OCI-LY7 (cell line): ENCODE results near the gene KRTAP9-3. TPM values are rescaled to one million over a fixed set of nuclear protein-coding genes. Genes with fewer than 3 reads are reported as not detected.
"Not testable (repeated sequence)": the region's sequence is repeated elsewhere in the genome, so short reads cannot be mapped to it uniquely, and the experiment has no call there.

ENCODE experiments used
- BruUV-seq: library from RNA; stranded (reverse); fragments of 400-500 nt; replicated peaks from 2 replicates; lab custom pipeline; 2021; lab: Mats Ljungman, UMichigan
- CTCF ChIA-PET: fragments of 300-600 bp; sonication (Branson Sonifier 250); formaldehyde crosslinking; loops from one replicate; lab custom pipeline; 2022; ENCODE audit warnings: antibody characterized with exemption; ENCODE audit not compliant: unreplicated experiment; lab: Charles Lee
- POLR2A ChIA-PET: fragments of 300-600 bp; sonication (Branson Sonifier 250); formaldehyde crosslinking; loops from one replicate; lab custom pipeline; 2022; ENCODE audit warnings: antibody characterized with exemption; lab: Charles Lee
- DNase-seq: peaks from one replicate; pipeline ENCODE4 v3.0.0-alpha.2; 2015; ENCODE audit warnings: low spot score
- H2AFZ ChIP-seq: fragments of 200-600 bp; sonication (generic), shearing (Covaris generic); 2 replicates; pipeline ENCODE4 v1.6.1; 2014; ENCODE audit warnings: mild to moderate bottlenecking, antibody characterized with exemption, low read length, moderate library complexity
- H3K27ac ChIP-seq: fragments of 200-600 bp; sonication (generic); 2 replicates; pipeline ENCODE4 v1.5.1; 2014; ENCODE audit warnings: mixed run types, low read depth, mild to moderate bottlenecking, moderate library complexity, low read length, inconsistent platforms; ENCODE audit not compliant: poor library complexity, severe bottlenecking
- H3K36me3 ChIP-seq: fragments of 200-600 bp; sonication (generic); 2 replicates; pipeline ENCODE4 v1.6.1; 2014; ENCODE audit warnings: mild to moderate bottlenecking, antibody characterized with exemption, low read length, moderate library complexity, mixed read lengths; ENCODE audit not compliant: insufficient read depth
- H3K4me1 ChIP-seq: fragments of 200-600 bp; sonication (generic); 2 replicates; pipeline ENCODE4 v1.5.1; 2014; ENCODE audit warnings: mild to moderate bottlenecking, low read length; ENCODE audit not compliant: insufficient read depth, poor library complexity, severe bottlenecking
- H3K4me2 ChIP-seq: fragments of 200-600 bp; sonication (generic); 2 replicates; pipeline ENCODE4 v1.6.1; 2014; ENCODE audit warnings: mild to moderate bottlenecking, low read length
- H3K4me3 ChIP-seq: fragments of 200-600 bp; sonication (generic); 2 replicates; pipeline ENCODE4 v1.5.1; 2014; ENCODE audit warnings: mild to moderate bottlenecking, low read depth, low read length; ENCODE audit not compliant: poor library complexity, severe bottlenecking
- H3K79me2 ChIP-seq: fragments of 200-600 bp; sonication (generic); 2 replicates; pipeline ENCODE4 v1.6.1; 2016; ENCODE audit warnings: low read depth, mild to moderate bottlenecking, low read length, moderate library complexity, mixed read lengths; ENCODE audit not compliant: insufficient read depth
- H3K9me2 ChIP-seq: fragments of 200-600 bp; sonication (generic); 2 replicates; pipeline ENCODE4 v1.6.1; 2016; ENCODE audit warnings: mild to moderate bottlenecking, low read length, mixed read lengths; ENCODE audit not compliant: insufficient read depth
- H3K9me3 ChIP-seq: fragments of 200-600 bp; sonication (generic); 2 replicates; pipeline ENCODE4 v1.6.1; 2014; ENCODE audit warnings: mild to moderate bottlenecking, mixed run types, low read length, mixed read lengths
- H4K20me1 ChIP-seq: fragments of 200-600 bp; sonication (generic); 2 replicates; pipeline ENCODE4 v1.6.1; 2014; ENCODE audit warnings: mild to moderate bottlenecking, antibody characterized with exemption, low read length, moderate library complexity, mixed read lengths; ENCODE audit not compliant: insufficient read depth
- EZH2phosphoT487 ChIP-seq: fragments of 200-600 bp; sonication (generic); IDR thresholded peaks from 2 replicates; pipeline ENCODE4 v1.6.1; 2018; ENCODE audit warnings: low read depth, borderline replicate concordance, mild to moderate bottlenecking, mixed run types, antibody characterized with exemption, low read length, moderate library complexity, mixed read lengths
- intact Hi-C: fragments of 100-400 bp; cut with micrococcal nuclease; formaldehyde crosslinking; loops from one replicate; pipeline ENCODE4 v1.10.0; 2022; ENCODE audit not compliant: unreplicated experiment
- total RNA-seq, 2 experiments: library from RNA; depleted of rRNA in 1 of 2; stranded (reverse); fragments of >200 nt in 1 of 2; shearing (Covaris generic) in 1 of 2; gene quantifications; 2 replicates each; pipeline ENCODE4 v1.2.3, GENCODE V29; 2014 to 2022
- TF ChIP-seq, protein P1 (sequence below): fragments of 200-600 bp; sonication (generic); conservative IDR thresholded peaks from 2 replicates; pipeline ENCODE4 v1.5.1; 2014; ENCODE audit warnings: mild to moderate bottlenecking, antibody characterized with exemption, low read length, moderate library complexity, mixed read lengths

The KRTAP9-3 gene
- total RNA-seq, 2 experiments from 2014 or later: not detected

- Histone ChIP-seq H4K20me1 (no peaks in the 10 kb centered on the region), H3K9me2 (no peaks in the 10 kb centered on the region), H3K4me1 (no peaks in the 10 kb centered on the region), H3K9me3 (no peaks in the 10 kb centered on the region), H3K4me2 (no peak overlapping the region), H3K4me3 (no peak overlapping the region), H2AFZ (no peak overlapping the region), H3K79me2 (no peaks in the 10 kb centered on the region), H3K36me3 (no peaks in the 10 kb centered on the region), H3K27ac (no peak overlapping the region)
- no peak for DNase-seq
- ChIA-PET CTCF (no interaction called here), POLR2A (no interaction called here)
- no TSS peak for BruUV-seq
- TF ChIP-seq EZH2phosphoT487: no peak
- TF ChIP-seq, protein P1, sequence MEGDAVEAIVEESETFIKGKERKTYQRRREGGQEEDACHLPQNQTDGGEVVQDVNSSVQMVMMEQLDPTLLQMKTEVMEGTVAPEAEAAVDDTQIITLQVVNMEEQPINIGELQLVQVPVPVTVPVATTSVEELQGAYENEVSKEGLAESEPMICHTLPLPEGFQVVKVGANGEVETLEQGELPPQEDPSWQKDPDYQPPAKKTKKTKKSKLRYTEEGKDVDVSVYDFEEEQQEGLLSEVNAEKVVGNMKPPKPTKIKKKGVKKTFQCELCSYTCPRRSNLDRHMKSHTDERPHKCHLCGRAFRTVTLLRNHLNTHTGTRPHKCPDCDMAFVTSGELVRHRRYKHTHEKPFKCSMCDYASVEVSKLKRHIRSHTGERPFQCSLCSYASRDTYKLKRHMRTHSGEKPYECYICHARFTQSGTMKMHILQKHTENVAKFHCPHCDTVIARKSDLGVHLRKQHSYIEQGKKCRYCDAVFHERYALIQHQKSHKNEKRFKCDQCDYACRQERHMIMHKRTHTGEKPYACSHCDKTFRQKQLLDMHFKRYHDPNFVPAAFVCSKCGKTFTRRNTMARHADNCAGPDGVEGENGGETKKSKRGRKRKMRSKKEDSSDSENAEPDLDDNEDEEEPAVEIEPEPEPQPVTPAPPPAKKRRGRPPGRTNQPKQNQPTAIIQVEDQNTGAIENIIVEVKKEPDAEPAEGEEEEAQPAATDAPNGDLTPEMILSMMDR: no peak
- intact Hi-C loops: no loop called here
These were observed 45.4 kb upstream of the KRTAP9-3 start for GRCh38 chr17:41186872-41187271.

GRCh38 chr17:41189837-41190318 is 42.4 kb upstream of the KRTAP9-3 start, which contains the start of gene KRTAP9-1:
Gene KRTAP9-1 (plus strand): TSS chr17:41189887. CDS start chr17:41189887, 0 bp downstream.
- H3K36me3 ChIP-seq, H3K79me2 ChIP-seq, H4K20me1 ChIP-seq, DNase-seq, H3K27ac ChIP-seq, H2AFZ ChIP-seq, intact Hi-C loops, H3K4me3 ChIP-seq, H3K4me1 ChIP-seq, CTCF ChIA-PET, BruUV-seq, H3K4me2 ChIP-seq, H3K9me3 ChIP-seq, H3K9me2 ChIP-seq, POLR2A ChIA-PET: not testable (repeated sequence)

- no peaks in the 10 kb centered on the region for H3K36me3 ChIP-seq
- TF ChIP-seq, protein P1: no peak
- TF ChIP-seq EZH2phosphoT487: no peak
- ChIA-PET CTCF (no interaction called here), POLR2A (no interaction called here)
- DNase-seq: no peak
- no peak overlapping the region for H3K4me2 ChIP-seq
- no peaks in the 10 kb centered on the region for H3K79me2 ChIP-seq
- no peaks in the 10 kb centered on the region for H4K20me1 ChIP-seq
- H2AFZ ChIP-seq: no peak overlapping the region
- no peak overlapping the region for H3K4me3 ChIP-seq
- H3K4me1 ChIP-seq: no peaks in the 10 kb centered on the region
- BruUV-seq: no TSS peak
- H3K9me3 ChIP-seq: no peaks in the 10 kb centered on the region
- no peaks in the 10 kb centered on the region for H3K9me2 ChIP-seq
- no peak overlapping the region for H3K27ac ChIP-seq
- intact Hi-C loops: no loop called here
These were observed 41.9 kb upstream of the KRTAP9-3 start for GRCh38 chr17:41190328-41190727.
